HG03108 (cell line): ENCODE data around the gene AK9.

Source experiments
- ATAC-seq: cut with Tn5 transposase; IDR thresholded peaks from one replicate; pipeline ENCODE4 v1.9.1; 2021; ENCODE audit warnings: moderate library complexity; ENCODE audit not compliant: unreplicated experiment

AK9 gene

GRCh38 chr6:109485266-109485935, 205.6 kb downstream of the AK9 start:
- ATAC-seq: no peak

GRCh38 chr6:109484122-109484521, 206.9 kb downstream of the AK9 start:
- no peak for ATAC-seq

GRCh38 chr6:109483735-109484057, 207.3 kb downstream of the AK9 start:
- ATAC-seq: peak; percentile 5

DNA sequence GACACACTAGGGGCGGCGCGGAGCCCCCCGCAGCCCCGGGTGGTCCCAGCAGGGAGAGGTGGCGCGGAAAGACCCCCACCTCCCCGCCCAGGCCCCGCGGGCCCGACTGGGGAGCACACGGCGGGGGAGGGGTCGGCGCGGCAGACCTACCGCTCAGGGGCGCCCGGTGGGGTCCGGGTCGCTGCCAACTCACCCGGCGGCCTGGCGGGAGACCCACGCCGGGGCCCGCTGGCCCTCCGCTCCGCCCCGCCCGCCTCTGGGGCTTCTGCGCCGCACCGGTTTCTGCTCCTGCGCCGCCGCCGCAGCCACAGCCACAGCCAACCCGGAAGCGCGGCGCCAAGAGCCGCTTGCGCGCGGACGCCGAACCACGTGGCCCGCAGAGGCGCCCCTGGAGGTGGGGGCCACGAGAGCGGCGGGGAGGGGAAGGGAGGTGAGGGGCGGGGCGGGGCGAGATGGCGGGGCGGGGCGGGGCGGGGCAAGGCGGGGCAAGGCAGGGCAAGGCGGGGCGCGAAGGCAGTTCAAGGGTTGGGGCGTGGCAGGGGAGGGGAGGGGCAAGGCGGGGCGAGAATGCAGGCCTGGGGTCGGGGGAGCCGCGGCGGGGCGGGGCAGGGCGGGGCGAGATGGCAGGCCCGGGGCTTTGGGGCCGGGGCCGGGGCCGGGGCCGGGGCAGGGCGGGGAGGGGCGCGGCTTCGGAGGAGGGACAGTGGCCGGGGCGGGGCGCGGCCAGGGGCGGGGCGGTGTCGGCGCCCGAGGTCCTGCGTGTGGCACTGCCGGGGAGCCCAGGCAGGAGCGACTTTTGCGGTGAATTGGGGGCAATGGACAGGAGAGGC, 207.9 kb downstream of the AK9 start, which contains the start of gene ZBTB24:
Gene ZBTB24, minus strand, starts transcription at position 315 of the 830 bp plus-strand sequence. CDS start 1,193 bp downstream, outside the sequence.
- peak; percentile 89 for ATAC-seq

DNA sequence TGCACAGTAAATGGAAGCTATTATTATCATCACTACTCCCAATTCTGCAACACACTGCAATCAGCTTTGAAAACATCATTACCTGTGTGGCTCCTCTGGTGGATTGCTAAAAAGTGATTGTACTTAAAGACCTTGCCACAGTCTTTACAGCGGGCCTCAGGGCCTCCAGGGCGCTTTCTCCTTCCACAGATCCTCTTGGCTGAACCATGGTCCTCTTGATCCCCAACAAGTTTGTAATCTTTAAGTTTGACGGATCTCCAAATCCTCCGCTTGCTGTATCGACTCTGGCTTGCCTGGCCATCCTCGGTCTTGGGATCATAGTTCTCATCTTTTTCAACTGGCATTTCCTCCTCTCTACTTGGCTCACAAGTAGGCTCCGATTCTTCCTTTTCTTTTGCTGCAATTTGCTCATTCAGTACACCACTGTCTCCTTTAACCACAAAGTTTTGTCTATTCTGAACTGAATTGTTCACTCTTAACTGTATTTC, 210.0 kb downstream of the AK9 start:
- ATAC-seq: no peak

GRCh38 chr6:109478841-109479624, 212.0 kb downstream of the AK9 start:
- no peak for ATAC-seq

GRCh38 chr6:109478222-109478805, 212.7 kb downstream of the AK9 start:
- ATAC-seq: no peak

GRCh38 chr6:109477725-109478124, 213.3 kb downstream of the AK9 start:
- peak; percentile 73 for ATAC-seq

- ATAC-seq: no peak
Measured at GRCh38 chr6:109477184-109477583, 213.8 kb downstream of the AK9 start.

- ATAC-seq: no peak
Measured at GRCh38 chr6:109475625-109476024, 215.4 kb downstream of the AK9 start.

- ATAC-seq: no peak
Measured at GRCh38 chr6:109474995-109475394, 216.0 kb downstream of the AK9 start.

- ATAC-seq: no peak
Measured at GRCh38 chr6:109473120-109473519, 217.9 kb downstream of the AK9 start.

DNA sequence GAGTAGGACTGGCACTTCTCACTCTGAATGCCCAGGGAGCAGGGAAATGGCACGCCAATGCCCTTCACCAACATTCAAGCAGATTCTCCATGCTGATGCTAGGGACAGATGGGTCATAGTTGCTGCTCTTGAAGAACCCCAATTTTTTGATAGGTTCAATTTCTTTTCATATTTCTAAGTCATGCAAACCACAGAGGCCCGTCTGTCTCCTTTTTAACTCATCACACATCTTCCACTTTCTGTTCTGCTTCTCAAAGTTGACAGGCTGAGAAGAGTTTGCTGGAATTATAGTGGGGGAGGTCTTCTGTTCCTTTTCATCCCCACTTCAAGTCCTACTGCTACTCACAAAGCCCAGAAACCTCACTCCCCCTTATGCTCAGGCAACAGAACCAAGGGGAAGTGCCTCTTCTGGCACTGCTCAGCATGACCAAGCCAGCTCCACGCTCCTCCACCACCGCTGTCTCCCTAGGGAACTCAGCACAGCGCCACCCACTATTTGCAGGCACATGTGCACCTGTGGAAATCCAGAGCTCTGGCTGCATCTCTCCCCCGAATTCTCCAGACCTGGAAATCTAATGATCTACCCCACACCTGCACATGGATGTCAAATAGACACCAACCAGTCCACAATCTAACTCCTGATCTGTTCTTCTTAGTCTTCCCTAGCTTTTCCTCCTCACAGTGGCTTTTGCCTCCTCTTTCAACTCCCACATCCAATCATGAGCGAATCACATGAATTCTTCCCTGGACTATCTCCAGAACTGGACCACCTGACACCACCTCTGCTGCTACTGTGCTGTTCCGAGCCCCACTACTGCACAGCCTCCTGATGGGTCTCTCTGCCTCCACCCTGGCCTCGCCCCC, 218.6 kb downstream of the AK9 start:
- ATAC-seq: peak; percentile 71

DNA sequence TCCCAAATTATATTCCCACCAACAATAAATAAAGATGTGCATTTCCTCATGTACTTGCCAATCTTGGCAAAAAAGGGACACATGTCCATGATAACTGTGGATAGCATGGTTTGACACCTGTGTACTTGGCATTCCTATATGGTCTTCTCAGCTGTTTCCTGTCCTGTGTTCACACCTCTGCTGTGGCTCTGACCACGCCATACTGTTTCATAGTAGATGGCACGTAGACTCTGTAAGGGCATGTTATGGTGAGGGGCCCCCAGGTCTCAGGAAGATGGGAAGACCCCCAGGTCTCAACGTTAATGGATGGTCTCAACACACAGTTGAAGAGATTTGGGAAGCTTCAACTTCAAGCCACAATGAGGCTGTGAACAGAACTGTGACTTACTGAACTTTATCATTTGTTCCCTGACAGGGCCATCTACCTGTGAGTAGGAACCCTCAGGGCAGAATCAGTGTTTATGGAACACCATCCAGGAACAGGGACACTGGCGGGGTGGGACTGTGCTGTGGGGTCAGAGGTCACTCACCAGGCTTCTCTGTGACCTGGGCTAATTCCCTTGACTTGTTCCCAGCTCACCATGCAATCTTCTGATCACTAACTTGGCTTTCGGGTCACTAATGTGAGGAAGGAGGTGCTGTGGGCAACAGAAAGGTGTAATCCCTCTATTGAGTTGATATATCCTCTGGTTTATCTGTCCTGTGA, 219.7 kb downstream of the AK9 start:
- no peak for ATAC-seq

DNA sequence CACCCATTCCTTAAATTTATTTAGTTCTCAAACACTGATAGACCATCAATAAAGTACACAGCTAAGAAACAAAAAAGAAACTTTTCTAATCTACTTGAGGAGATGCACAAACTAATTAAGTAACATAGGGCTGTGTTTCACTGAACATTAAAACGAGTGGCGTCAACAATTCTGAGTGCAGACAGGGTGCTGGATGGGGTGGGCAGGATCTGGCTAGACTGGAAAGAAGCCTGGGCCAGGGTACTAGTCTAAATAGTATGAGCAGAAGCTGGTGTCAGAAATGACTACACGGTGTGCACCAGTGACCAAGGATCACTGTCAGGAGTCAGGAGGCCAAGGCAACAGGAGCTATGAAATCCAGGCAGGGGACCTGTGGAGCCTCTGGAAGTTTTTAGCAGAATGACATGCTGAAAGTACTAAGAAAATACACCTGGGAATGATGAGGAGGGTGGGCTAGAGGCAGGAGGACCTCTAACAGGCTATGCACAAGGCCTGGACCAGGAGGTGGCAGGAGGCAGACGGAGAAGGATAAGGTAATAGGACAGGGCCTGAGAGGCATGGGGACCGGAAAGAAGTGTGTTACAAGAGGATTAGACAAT, 221.3 kb downstream of the AK9 start:
- no peak for ATAC-seq

- no peak for ATAC-seq
Measured at GRCh38 chr6:109467696-109468095, 223.3 kb downstream of the AK9 start.

DNA sequence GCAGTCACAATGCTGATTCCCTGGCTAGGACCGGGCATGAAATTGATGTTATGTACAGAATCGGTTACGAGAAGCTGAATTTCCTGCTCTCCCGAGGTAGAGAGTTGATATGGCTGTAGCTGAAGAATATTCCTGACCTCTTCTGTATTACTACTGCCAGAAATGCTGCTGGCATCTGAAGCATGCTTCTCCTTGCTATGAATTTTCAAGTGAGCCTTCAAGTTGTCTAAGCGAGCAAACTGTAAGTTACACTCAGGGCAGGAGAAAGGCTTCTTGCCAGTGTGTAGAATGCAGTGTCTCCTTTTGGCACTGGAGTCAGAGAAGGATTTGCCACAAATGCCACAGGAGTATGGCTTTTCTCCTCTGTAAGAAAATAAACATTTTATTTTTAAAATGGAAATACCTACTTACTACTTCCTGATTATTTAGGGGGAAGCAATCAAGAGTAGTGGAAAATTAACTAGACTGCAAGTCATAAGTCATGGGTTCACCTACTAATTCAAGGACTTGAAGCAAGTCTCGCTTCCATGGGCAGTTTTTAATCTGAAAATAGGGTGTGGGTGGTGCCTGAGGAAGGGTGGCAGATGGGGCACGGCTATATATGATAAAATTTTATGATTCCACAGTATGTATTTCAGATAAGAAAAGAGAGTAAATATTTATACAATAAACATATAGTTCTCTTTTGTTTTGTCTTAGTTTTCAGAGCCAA, 224.6 kb downstream of the AK9 start:
- no peak for ATAC-seq

DNA sequence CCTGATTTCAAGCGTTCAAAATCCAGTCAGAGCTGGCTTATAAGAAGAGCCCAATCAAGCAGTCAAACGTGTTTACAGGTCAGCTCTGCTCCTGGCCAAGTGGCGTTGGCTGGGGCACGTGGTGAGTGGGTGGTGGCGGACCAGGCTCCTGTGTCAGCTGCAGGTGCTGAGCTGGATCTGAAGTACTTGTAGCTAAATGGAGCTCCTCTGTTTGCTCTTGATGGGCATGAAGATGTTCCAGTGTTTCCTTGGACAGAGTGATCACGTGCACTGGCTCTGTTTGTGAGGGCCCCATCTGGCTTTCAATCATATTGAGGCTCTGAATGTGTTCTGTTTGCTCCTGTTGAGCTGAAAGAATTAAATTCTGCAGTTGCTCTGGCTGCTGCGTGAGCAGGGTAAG, 225.2 kb downstream of the AK9 start:
- ATAC-seq: no peak
